Embryonic facial prominence (tissue), 1 donor: ENCODE data around the gene PHF21B.
A peak's percentile ranks its signal among the peaks of the same experiment; 100 is the strongest.
"Not testable (repeated sequence)": the region's sequence is repeated elsewhere in the genome, so short reads cannot be mapped to it uniquely, and the experiment has no call there.

Experiments
- DNase-seq: peaks from one replicate; pipeline ENCODE4 v3.0.0-alpha.2; 2016; ENCODE audit errors: extremely low spot score

The PHF21B gene

GRCh38 chr22:45009606-45010531 is at the start of gene PHF21B:
TSS of gene PHF21B (minus strand) at chr22:45010005. CDS start at chr22:45009549, 456 bp downstream.
- peak; percentile 29 for DNase-seq

GRCh38 chr22:45059296-45059695 is 49.5 kb upstream of the PHF21B start:
- no peak for DNase-seq

GRCh38 chr22:45058622-45058912 is 48.8 kb upstream of the PHF21B start:
- DNase-seq = no peak

- no peak for DNase-seq
Observed at GRCh38 chr22:45055936-45056335, 46.1 kb upstream of the PHF21B start.

- DNase-seq = no peak
Observed at GRCh38 chr22:45053571-45053970, 43.8 kb upstream of the PHF21B start.

- no peak for DNase-seq
Observed at GRCh38 chr22:45053094-45053493, 43.3 kb upstream of the PHF21B start.

- DNase-seq = not testable (repeated sequence)
Observed at GRCh38 chr22:45052665-45053064, 42.9 kb upstream of the PHF21B start.

GRCh38 chr22:45051946-45052345 is 42.1 kb upstream of the PHF21B start:
- DNase-seq = no peak

GRCh38 chr22:45051419-45051818 is 41.6 kb upstream of the PHF21B start:
- no peak for DNase-seq

- no peak for DNase-seq
Observed at GRCh38 chr22:45047260-45047659, 37.5 kb upstream of the PHF21B start.

- DNase-seq = no peak
Observed at GRCh38 chr22:45045208-45045607, 35.4 kb upstream of the PHF21B start.

GRCh38 chr22:45042263-45042662 is 32.5 kb upstream of the PHF21B start:
- DNase-seq = no peak

- no peak for DNase-seq
Observed at GRCh38 chr22:45039133-45039532, 29.3 kb upstream of the PHF21B start.

- DNase-seq = no peak
Observed at GRCh38 chr22:45036154-45036553, 26.3 kb upstream of the PHF21B start.

- no peak for DNase-seq
Observed at GRCh38 chr22:45034821-45035220, 25.0 kb upstream of the PHF21B start.

- DNase-seq = no peak
Observed at GRCh38 chr22:45034156-45034555, 24.4 kb upstream of the PHF21B start.

- no peak for DNase-seq
Observed at GRCh38 chr22:45033136-45033535, 23.3 kb upstream of the PHF21B start.

- no peak for DNase-seq
Observed at GRCh38 chr22:45031629-45032403, 22.0 kb upstream of the PHF21B start.

- no peak for DNase-seq
Observed at GRCh38 chr22:45029501-45029900, 19.7 kb upstream of the PHF21B start.

GRCh38 chr22:45026511-45026910 is 16.7 kb upstream of the PHF21B start:
- no peak for DNase-seq

- DNase-seq = no peak
Observed at GRCh38 chr22:45023431-45023830, 13.6 kb upstream of the PHF21B start.

- no peak for DNase-seq
Observed at GRCh38 chr22:45019861-45020655, 10.3 kb upstream of the PHF21B start.
